NCI-H1694 treated with DMSO at 0.1 percent for 48 hours (cell line): ENCODE data around the gene SKI.

Source experiments
- DNase-seq: peaks from one replicate; lab custom pipeline; 2025; lab: John Stamatoyannopoulos, UW

Gene SKI

DNA sequence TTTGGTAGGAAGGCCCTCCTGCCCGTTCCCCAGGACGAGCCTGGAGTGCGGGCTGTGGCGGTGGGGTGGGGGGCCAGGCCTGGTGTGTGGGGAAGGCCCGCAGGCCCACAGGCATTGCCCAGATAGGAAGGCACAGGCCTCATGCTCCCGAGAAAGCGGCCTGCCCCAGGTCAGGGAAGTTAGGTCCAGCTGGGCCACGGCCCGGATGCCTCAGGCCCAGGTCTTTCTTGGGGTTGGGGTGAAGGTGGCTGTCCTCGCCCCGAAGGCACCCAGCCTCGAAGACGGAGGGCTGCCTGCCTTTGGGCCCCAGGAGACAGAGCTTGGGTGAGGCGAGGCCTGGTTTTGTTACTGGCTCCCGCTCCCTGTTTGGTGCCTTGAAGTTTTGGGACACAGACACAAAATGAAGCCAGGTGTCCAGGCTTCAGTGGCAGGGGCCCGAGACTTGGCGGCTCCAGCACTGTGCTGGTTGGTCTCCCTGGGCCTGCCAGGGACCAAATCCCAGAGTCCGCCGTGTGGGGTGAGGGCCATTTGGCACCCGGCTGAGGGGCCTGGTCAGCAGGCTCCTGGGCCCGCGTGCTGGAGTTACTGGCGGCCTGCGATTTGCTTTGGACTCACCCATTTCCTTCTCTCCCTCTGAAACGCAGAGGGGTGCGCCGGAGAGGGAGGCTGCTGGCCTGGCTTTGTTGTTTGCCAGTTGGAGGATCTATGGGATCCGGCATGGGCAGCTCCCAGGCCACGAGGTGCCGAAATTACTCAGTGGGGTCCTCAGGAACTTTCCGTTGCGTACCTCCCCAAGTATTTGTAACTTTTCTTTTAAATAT, 2.0 kb downstream of the SKI start:
- no peak for DNase-seq

DNA sequence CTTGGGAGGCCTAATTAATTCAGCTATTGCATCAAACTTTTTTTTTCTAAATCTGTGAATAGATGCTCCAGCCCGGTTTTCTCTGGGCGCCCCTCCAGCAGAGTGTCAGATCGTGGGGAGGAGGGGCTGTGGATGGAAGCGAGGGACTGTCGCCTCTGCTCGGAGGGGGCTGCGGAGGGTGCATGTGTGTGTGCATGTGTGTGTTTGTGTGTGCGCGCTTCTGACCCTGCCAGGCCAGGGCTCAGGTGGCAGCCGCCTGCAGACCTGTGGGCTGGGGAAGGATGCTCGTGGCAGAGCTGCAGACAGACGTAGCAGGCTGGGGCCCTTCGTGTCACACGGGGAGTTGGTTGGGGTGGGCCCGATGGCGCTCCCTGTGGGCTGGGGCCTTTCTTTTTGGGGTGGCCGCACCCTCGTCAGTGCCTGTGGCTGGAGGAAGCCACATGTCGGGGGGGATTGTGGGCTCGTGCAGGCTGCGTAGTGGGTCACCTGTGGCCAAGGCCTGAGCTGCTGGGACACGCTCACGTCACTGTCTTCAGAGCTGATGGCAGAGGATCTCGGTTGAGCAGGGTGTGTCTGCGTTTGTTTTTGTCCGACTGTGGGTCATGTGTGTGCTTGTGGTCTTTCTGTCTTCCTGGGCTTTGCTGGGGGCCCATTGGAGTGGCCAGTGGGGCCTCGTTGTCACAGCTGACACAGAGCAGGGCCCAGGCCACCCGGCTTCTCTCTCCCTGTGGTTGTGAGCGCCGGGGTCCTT, 2.8 kb downstream of the SKI start:
- DNase-seq, result no peak

DNA sequence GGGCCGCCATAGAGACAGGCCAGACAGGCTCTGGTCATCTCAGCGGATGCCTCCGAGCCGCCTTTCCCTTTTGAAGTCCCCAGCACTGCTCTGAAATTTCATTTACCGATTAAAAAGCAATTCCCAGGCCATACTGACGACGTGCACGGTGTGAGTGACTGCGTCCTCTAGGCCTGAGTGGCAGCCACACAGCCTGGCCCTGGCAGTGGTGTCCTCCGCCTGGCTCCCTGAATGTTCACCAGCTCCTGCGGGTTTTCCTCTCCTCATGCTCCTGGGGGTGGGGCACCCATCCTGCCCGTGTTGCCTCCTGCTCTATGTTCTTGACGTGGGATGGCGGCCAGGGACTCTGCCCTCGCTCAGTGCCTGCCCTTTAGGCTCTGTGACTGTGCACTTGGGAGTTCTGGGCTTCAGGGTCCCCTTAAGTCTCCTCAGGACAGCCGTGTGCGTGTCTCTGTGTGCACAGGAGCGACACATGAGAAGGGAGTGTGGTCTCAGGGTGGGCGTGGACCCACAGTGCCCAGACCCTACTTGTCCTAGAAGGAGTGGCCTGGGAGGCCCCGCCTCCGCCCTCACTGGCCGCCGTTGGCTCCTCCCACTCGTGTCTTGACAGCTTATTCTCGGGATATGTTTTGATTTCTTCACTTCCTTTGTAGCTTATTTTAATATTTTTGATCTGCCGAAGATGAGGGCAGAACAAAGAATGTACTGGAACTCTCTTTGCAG, 3.6 kb downstream of the SKI start:
- DNase-seq, result no peak

DNA sequence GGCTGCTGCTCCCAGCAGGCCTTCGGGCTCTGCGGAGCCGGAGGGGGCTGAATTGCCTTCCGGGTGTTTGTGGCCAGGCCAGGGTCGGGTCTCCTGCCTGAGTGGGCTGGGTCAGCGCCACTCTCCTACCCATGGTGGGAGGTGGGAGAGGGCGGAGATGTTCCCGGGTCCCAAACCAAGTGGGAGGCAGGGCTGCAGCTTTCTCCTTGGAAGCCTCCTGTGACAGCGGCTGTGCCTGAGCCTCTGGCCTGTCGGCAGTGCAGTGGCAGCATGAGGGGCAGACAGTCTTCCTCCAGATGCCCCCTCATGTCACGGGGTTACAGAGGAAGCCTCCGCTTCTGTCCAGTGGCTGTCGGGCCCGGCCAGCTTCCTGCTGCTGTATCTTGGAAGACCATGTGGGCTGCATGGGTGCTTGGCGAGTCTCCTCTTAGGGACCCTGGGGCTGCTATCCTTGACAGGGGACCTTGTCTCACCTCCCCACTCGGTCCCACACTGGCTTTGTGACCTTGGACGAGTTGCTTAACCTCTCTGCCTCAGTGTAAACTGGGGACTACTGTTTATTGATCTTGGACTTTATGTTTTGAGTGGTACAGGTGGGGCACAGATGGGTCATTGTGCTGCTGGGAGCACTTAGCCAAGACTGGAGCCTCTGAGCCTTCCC, 4.3 kb downstream of the SKI start:
- no peak for DNase-seq

DNA sequence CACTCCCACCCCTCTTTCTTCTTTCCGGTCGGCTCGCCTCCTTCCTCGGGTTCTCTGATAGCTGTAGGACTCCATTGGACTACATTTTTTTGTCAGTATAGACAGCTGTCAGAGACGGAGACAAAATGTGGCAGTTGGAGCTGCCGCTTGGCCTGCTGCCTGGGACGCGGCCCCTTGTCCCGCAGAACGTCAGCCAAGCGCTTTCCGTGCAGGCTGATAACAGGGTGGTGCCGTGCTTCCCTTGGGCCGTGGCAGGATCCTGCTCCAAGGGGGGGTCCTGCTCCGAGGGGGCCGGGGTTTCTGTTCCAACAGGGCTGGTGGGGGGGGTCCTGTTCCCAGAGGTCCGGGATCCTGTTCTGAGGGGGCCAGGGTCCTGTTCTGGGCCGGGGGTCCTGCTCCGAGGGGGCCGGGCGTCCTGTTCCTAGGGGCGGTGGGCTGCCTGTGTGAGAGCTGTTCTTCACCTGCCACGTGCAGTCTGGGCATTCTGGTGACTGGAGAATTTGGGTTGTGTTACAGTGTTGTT, 4.9 kb downstream of the SKI start:
- DNase-seq, result peak; percentile 39

DNA sequence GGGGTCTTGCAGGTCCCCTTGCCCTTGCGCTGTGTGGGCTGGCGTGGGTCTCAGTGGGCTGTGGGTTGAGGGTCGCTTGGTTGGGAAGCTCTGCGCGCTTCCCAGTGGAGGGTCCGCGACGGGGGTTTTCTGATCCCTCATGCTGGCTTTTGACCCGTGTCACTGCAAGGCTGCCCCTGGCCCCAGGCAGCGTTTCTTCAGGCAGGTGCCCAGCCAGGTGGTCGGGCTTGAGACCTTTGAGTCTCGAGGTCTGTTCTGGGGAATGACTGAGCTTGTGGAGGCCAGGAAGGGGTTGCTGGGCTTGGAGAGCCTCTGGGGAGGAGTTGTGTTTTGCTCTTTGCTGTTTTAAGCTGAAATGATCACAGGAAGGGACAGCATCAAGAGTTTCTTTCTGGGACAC, 5.3 kb downstream of the SKI start:
- DNase-seq, result no peak

DNA sequence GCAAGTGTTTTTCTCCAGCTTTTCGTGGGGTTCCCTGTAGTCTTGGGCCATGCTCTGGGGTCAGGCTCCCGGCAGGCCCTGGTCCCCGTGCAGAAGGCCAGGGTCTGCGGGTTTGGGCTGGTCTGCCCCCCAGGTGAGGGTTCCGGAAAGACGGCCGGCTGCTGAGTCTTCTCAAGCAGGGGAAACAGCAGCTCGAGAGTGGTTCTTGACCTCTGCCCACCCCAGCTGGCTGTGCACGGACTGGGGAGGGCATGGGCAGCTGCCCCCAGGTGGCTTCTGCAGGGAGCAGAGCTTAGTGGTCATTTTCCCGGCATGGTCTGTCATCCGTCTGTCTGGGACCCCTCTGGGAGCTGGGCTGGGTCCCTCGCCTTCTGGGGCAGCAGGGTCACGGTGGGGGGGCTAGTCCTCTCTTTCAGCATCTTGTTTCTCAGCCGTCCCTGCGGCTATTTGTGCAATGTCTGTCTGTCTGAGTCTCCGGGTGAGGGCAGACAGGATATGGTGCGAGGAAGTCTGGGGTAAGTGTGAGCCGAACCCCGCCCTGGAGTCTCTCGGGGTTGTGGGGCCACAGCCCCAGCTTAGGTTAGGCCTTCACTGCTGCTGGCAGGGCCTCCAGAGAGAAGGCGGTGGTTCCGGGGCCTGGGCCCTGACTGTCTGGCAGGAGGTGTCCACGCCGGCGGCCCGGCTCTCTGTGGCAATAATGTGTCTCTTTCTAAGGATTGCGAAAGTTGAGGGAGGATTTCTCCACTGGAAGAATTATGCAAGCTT, 6.1 kb downstream of the SKI start:
- no peak for DNase-seq

DNA sequence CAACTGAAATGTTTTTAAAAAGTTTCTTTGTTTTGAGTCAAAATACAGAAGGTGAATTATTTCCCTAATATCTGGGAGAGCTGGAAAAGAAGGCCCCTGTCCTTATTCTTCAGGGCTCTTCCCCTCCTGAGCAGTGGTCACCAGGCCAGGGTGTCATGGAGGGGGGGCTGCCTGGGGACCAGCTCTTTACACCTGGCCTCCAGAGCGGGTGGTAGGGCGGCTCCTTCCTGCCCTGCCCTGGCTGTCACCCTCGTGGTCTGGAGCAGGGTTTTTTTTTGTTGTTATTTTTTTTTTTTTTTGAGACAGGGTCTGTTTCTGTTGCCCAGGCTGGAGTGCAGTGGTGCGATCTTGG, 6.6 kb downstream of the SKI start:
- no peak for DNase-seq

DNA sequence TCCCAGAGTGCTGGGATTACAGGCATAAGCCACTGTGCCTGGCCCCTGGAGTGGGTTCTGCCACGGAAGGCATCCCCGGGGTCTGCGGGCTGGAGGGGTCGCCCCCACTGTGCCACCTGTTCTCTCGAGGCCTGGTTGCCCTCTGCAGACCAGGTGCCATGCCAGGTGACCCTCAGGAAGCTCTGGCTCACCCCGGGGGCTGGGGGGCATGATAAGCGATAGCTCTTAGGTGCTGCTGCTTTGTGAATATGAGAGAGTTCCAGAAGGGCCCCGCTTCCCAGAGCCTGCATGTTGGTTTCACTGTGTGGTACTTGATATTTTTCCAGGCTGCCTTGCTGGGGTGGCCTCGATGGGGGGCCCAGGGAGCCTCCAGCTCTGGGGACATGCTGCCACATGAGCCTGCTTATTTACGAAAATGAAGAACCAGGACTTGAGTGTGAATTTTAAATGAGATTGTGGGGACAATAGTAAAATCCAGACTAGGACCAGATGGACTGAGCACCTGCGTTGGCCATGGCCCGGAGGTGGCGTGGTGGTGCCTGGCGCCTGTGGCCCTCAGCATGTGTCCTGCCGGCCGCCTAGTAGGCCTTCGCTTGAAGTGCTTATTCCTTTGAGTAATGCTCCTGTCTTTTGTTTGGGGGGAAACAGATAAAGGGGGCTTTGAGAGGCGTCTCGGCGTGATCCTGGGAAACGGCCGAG, 7.3 kb downstream of the SKI start:
- DNase-seq, result no peak

DNA sequence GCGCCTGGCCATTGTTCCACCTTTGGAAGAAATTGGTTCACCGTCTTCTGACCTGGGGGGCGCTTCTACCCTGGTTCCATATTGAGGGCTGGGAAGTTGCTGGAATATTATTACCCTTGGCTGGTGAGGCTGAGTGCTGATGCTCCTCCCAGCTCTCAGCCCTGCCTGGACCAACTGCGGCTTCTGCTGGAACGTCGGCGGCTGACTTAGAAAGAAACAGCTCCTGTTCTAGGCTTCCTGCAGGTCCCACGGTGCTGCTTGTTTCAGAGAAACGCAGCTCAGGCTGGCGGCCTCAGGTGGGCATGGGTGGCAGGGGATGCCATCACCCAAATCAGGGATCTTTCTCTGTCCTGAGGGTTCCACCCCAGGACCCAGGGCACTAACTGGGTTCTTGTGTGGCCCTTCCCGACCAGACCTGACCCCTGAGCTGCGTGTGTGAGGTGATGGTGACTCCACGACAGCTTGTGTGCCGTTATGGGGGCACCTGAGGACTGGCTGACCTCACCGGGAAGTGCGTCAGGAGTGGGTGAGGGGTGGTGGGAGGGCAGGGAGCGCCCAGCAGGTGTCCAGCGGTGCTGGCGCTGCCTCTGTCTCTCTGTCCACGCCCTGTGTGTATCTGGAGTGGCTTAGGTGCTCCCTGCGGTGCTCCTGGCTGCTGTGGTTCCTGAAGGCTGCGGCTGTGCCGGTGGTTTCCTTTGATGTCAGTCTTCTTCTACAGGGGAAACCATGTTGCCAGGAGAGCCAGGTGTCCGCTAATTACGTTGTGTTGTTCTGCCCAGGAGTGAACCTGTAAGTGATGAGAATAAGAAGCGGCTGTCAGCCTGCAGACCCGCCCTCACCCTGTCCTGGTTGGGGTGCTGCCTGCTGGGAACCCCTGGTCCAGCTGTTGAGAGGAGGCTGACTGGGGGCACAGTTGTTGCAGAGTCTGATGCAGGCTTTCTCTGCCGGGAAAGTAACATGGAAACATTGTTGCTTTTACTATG, 8.9 kb downstream of the SKI start:
- DNase-seq, result no peak

DNA sequence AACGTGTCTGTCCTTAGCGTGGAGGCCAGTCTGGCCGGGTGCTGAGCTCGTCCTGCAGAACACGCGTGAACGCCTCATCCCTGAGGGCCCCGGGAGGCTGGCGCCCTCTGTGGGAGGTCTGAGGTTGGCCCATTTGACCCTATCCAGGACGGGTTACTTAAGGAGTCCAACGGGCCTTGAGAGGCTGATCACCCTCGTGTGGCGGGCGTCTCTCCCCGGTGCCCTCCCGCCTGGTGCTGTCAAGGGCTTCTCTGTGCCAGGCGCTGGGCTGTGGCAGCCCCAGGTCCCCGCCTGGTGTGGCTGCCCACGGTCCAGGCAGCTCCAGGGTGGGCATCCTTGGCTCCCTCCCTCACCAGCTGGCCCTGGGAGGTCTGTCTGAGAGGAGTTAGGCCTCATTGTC, 9.7 kb downstream of the SKI start:
- DNase-seq, result no peak

DNA sequence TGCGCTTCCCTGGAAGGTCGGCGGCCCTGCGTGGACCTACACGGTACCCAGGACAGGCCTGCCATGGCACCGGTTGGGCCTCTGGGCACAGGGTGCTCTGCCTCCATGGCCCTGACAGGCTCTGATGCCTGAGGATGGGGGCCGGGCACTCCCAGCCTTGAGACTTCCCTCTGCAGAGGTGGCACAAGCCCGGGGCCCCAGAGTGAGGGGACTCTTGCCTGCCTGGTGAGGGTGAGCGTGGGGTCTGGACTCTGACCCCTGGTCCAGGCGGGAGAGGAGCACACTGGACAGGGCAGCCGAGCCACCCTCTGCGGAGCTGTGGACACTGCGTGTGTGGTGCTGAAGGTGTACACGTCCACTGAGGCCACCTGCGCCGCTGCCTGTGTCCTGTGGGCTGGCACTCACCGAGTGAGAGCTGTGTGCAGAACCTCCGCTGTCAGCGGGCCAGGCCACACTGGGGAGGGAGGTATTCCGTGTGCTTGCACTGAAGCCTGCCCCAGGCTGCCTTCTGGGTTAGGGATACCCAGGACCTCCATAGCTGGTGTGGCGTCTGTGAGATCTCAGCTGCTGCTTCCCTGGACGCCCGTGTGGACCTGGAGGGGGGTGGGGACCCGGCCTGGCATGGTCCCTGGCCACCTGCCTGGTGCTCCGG, 10.4 kb downstream of the SKI start:
- DNase-seq, result no peak

DNA sequence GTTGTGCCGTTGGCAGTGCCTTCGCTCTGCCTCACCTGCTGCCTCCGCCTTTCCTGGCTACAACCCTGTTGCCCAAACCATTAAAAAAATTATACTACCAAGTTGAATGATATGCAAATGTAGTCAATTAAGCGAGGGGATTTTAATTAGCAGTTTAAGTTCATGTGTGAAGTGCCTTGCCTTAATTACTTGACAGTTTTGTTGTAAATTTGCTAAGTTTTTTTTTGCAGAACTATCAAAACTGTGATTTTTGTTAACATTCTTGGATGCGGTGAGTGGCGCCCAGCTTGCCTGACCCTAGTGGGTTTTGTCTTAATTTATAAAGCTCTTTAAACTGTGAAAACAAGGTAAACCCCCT, 10.9 kb downstream of the SKI start:
- DNase-seq, result no peak

DNA sequence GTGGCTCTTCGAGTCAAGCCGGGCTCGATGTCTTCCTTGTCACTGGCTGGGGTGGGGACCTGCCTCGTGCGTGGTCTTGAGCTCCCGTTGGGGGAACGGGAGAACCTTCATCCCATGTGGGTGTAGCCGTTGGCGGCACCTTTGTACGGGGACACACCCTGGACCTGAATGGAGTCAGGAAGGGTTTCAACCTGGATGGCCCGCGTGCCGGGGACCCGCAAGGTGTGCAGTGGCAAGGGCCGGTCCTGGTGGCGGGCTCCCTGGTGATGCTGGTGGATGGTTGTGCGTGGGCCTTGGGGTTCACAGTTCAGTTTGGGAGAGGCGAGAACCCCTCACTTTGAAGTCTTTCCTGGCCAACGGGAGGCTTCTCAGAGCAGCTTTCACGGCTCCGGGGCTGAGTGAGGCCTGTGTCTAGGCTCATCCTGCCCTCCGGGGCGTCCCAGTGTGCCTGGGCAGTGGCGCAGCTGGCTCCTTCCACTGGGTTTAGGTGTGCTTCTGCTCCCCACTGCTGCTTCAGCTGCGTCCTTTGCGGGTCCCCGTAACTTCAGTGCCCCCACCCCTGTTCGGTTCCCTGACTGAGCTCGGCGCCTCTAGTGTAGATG, 11.4 kb downstream of the SKI start:
- no peak for DNase-seq

DNA sequence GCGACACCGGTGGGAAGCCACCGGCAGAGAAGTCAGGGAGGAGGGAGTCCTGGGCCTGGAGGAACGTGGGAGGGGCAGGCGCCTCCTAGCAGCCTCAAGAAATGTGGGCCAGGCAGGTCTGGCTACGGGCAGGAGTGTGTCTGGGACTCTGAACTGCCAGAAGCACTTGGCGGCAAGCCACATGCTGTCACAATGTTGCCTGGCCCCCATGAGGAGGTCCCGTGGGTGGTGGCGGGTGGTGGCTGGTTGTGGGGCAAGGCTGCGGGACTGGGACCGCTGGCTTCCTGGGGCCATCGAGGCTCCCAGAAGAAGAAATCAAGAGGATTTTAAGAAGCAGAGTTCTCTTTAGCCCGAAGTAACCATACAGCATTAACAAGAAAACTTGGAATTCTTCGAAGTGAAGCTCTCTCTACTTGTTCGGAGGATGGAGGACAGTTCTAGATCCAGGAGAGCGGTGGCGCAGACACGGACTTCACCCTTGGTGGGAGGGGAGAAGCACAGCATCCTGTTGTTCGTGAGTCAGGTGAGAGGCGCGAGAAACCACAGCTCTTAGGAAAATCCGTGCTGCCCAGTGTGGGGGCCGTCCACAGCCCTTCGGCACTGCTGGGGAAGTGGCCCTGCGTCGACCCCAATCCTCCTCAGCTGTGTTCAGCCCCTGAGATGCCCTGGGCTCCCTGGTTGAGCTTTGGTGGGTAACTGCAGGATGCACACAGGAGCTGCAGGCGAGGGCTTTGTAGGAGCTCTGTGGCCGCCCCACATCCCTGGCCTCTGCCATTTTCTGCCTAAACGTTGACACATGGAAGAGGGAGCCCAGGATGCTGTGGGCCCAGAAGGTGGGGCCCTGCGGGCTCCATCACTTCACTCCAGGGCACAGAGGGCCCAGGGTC, 12.4 kb downstream of the SKI start:
- no peak for DNase-seq

DNA sequence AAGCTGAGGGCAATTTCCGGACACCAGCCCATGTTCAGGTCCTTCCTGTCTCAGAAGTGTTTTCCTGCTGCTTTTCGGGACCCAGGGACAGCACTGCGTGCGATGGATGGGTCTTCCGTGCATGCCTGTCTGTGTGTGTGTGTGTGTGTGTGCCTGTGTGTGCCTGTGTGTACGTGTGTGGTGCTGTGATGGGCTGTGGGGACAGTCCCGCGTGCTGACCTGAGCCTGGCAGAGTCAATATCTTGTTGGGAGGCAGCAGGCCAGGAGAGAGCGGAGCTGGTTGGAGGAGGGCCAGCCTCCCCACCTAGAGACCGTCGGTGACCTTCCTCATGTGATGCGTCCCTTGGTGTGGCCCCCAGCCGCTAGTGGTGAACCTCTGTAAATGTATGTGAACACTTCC, 13.7 kb downstream of the SKI start:
- no peak for DNase-seq

DNA sequence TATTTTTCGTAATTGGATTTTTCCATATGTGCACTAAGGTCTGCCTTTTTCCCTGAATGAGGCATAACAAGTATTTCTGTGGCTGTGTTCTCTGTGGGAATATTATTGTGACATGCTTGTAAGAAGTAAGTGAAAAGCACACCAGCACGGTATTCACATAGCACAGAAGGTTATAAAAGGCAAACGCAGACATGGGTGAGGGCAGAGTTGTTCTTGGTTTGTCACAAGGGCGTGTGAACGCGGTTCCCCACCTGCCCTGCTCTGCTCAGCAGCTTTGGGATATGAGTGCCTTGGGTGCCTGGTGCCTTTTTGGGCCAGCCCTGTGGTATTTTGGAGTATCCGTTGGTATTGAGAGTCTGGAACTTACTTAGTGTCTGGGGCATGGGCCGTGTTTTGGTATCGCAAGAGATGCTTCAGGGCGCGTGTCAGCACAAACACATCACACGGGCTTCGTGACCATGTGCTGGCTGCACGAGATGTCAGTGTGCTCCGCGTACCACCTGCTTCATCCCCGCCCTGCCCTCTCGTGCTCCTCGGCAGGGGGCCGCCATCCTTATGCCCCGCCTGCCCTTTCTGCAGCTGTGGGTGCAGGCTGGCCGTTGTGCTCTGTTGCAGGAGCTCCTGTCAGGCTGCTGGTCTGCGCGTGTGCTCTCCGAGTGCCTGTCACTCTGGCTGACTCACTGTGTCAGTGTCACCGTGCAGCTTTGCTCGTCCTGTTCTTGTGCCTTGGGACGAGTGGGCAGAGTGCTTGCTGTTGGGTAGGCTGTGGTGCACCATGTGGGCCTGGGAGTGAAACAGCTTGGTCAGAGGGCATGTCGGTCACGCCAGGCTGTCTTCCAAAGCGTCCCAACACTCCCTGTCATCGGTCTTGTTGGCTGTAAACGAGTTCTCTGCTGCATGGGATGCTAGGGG, 15.0 kb downstream of the SKI start:
- DNase-seq, result no peak
